Skin epidermis (tissue), 12 donors: Measurements from ENCODE around the gene UBAP2.
A peak's percentile ranks its signal among the peaks of the same experiment; 100 is the strongest.

Experiments
- H3K27ac ChIP-seq, 21 experiments: fragments of 200-600 bp; sonication (generic) in 11 of 21; one replicate each; pipeline ENCODE4 v1.5.0; 2020; ENCODE audit warnings: mild to moderate bottlenecking in 3 of 21, inconsistent platforms in 2 of 21, moderate library complexity in 2 of 21
- H3K4me3 ChIP-seq, 7 experiments: fragments of 200-600 bp; sonication (generic) in 2 of 7; one replicate each; pipeline ENCODE4 v1.5.0; 2020; ENCODE audit warnings: inconsistent platforms in 2 of 7, mild to moderate bottlenecking in 2 of 7, moderate library complexity in 1 of 7

Gene UBAP2

DNA sequence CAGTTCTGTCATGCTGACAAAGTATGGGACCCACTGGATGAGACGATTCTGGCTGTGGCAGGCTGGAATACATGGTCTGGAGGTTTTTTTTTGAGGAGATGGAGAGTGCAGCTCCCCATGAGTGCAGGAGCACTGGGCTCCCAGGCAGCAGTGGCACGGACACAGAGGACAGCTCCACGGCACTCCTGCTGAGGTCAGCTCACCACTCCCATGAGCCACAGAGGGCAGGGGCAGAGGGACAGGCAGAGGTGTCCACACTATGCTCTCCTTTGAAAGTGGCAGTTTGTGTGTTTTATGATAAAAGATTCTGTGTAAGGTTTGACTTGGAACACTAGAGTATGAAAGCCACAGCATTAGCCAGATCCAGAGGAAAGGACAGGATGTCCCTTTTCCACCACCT is 117.4 kb downstream of the UBAP2 start:
- H3K4me3 ChIP-seq: no peak overlapping the region
- H3K27ac ChIP-seq: no peak overlapping the region

DNA sequence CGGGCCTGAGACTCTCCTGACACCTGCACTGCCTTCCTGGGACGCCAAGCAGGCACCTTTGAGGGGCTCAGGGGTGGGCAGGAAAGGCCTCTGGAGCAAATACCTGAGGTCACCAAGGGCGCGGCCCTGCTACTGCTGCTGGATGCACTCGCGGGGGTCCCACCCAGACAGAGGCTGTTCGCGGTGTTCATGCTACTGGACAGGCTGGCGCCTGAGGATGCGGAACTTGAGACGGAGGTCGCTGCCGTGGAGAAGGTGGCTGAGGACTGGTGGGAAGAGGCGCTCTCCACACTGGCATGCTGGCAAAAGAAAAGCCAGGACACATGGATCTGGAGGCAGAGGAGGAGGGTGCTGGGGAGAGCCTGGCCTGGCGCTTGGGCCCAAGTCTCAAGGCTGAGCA is 121.0 kb downstream of the UBAP2 start:
- H3K4me3 ChIP-seq: no peak overlapping the region
- no peak overlapping the region for H3K27ac ChIP-seq

DNA sequence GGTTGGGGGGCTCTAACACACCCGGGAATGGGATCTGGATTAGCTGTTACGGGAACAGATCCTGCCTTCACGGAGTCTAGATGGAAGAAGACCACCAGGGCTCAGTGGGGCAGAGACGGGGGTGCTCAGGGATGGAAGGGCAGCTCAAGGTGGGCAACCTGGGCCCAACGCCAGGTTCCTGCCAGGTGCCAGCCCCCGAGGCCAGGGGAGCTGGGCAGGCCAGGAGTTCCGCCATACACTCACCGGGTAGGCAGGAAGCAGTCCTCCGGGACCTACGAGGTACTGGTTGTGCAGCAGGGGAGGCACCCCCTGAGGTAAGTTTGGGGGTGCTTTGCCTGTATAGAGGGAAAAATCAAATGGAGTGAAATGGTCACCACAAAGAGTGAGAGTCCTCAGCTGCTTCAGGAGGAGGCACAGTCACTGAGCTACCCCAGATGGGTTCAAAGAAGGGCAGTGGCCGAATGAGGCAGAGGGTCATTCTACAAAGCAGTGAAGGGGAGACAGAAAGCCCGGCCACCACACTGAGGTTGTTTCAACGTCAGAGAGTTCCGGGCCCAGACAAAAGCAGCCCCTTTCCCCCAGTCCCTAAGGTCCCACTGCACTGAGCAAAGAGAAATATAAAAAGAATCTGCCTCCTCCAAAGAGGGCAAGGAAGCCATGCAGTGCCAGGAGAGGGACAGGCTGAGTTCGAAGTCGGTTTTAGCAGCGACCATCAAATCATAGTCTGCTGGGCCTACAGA is 121.8 kb downstream of the UBAP2 start:
- H3K27ac ChIP-seq: peak overlapping the region in 1 of 21 experiments; percentile 9
- H3K4me3 ChIP-seq: no peak overlapping the region

- Histone ChIP-seq H3K27ac (peak overlapping the region in 2 of 21 experiments; percentile 13 to 50), H3K4me3 (no peak overlapping the region)
Observed at GRCh38 chr9:33924978-33925797, 123.5 kb downstream of the UBAP2 start.

- Histone ChIP-seq H3K4me3 (no peak overlapping the region), H3K27ac (peak overlapping the region in 1 of 21 experiments; percentile 35)
Observed at GRCh38 chr9:33923998-33924701, 124.5 kb downstream of the UBAP2 start.

GRCh38 chr9:33923079-33923478 is 125.6 kb downstream of the UBAP2 start:
- Histone ChIP-seq H3K27ac (no peak overlapping the region), H3K4me3 (no peak overlapping the region)

DNA sequence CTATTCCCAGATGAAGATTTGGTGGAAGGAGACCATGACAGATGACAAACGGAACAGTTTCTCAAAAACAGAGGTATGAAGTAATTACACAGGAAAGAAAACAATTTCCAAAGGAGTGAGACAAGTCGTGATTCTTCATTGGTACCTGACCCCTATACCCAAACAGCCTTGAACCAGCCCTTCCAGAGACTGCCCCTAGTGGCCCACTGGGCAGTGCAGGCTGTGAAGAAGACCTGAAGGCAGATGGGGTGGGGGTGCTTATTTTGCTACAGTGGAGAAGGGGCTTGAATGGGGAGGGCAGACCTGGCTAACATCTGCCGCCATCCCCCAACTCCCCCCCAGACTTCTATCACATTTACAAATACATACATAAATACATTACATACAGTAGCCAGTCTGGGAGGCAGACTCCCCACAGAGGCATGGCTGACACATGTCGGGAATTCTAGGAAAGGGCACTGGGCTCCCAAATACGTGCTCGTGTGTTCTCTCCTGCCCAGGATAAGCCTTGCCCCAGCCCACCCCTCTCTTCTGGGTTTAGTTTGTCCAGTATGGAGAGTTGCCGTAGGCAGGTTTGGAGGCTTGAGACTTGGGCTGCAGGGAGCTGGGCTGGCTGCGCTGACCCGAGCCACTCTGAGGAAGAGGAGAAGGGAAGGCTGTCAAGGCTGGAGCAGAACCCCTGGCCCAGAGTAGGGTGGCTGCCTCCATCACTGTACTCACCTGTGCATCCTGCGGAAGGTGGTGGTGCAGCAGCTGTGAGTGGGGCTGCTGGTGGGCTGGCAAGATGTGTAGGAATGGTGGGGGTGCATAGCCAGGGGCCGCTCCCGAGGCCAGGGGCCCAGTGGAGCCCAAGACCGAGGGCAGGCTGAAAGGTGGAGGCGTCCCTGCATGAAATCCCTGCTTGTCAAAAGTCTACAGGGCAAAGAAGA is 126.5 kb downstream of the UBAP2 start:
- Histone ChIP-seq H3K4me3 (no peak overlapping the region), H3K27ac (no peak overlapping the region)

GRCh38 chr9:33919276-33919897 is 129.3 kb downstream of the UBAP2 start:
- no peak overlapping the region for H3K4me3 ChIP-seq
- peak overlapping the region in 1 of 21 experiments; percentile 33 for H3K27ac ChIP-seq

DNA sequence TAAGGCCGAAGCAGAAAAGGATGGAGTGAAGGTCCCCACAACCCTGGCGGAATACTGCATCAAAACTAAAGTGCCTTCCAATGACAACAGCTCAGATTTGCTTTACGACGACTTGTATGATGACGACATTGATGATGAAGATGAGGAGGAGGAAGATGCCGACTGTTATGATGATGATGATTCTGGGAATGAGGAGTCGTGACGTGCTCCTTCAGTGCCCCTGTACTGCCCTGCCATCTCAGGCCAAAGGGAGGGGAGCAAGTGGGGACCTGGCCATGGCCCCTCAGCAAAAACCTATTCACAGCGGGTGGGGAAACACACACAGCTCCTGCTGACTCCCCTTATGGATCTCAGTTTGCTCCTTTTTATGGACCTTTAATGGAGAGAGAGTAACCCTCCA is 131.7 kb downstream of the UBAP2 start:
- H3K4me3 ChIP-seq: no peak overlapping the region
- H3K27ac ChIP-seq: no peak overlapping the region

DNA sequence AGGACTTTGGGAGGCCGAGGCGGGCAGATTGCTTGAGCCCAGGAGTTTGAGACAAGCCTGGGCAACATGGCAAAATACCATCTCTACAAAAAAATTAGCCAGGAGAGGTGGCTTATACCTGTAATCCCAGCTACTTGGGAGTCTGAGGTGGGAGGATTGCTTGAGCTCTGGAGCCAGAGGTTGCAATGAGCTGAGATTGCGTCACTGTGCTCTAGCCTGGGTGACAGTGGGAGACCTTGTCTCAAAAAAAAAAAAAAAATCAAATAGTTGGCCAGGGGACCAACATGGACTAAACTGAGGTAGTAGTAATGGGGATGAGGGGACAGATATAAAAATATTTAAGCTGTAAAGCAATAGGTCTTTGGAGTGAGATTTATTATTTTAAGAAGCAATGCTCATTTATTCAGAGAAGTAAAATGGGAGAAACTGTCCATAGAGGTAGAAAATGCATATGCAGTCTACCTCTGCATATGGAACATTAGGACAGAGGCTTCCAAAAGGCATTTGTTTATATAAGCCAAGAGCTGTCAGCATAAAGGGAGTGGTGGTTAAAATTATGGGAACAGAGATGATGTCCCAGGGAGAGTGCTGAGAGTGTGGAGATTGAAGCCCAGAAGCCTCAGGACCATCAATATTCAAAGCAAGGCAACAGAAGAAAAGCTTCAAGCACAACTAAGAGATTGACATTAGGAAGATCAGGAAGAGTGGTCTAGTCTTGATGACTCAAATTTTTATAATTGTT is 133.6 kb downstream of the UBAP2 start:
- Histone ChIP-seq H3K27ac (no peak overlapping the region), H3K4me3 (no peak overlapping the region)

DNA sequence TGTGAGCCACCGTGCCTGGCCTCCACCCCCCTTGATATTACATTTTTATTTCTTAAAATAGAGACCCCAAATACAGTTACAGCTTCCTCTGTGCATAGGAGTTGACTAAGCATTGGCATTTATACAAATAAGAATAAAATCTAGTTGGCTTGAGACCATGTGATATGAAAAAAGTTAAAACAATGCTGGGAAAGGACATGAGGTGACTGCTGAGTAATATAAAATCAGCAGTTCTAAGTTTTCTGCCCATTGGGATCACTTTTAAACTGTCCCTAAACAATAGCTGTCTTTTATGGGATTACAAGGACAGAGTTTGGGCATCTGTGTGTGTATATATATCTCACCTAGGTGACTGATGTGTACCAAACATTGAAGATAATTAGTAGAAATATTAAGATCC is 135.1 kb downstream of the UBAP2 start:
- Histone ChIP-seq H3K27ac (no peak overlapping the region), H3K4me3 (no peak overlapping the region)

DNA sequence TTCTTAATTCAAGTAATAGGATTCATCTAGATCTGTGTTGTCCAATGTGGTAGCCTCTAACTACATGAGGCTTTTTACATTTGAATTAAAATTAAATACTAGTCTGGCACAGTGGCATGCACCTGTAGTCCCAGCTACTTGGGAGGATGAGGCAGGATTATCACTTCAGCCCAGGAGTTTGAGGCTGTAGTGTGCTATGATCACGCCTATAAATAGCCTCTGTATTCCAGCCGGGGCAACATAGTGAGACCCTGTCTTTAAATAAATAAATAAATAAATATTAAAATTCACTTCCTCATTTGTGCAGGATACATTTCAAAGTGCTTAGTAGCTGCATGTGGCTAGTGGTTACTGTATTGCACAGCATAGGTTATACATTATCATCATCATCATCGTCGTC is 139.9 kb downstream of the UBAP2 start:
- no peak overlapping the region for H3K4me3 ChIP-seq
- H3K27ac ChIP-seq: no peak overlapping the region

- H3K27ac ChIP-seq: no peak overlapping the region
- no peak overlapping the region for H3K4me3 ChIP-seq
Observed at GRCh38 chr9:33908114-33908513, 140.6 kb downstream of the UBAP2 start.

DNA sequence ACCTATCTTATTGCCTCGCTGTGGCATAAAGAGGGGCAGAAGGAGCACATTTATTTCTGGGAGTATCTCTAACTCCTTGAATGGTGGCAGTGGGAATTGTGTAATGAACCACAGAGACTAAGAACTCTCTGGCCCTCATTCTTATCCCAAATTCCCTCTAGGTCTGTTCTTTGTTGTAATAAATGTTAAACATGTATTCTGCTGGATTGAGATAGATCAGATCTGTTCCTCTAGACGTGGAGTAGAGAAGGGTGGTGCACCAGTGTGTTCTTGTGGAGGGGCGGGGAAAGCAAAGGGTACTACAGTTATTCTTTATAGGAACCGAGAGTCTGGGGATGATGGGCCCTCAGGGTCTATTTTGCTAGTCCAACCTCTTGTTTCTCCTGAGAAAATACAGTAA is 141.3 kb downstream of the UBAP2 start:
- Histone ChIP-seq H3K4me3 (no peak overlapping the region), H3K27ac (no peak overlapping the region)

DNA sequence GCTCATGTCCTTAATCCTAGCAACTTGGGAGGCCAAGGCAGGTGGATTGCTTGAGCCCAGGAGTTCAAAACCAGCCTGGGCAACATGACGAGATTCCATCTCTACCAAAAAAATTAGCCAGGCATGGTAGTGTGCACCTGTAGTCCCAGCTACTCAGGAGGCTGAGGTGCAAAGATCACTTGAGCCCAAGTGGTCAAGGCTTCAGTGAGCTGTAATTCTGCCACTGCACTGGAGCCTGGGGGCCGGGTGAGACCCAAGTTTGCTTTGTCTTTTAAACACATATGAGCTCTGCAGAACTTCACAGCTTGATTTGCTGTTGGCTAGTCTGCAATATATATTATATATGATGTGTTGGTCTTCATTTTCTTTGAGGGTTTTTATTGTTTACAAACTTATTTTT is 141.9 kb downstream of the UBAP2 start:
- no peak overlapping the region for H3K27ac ChIP-seq

DNA sequence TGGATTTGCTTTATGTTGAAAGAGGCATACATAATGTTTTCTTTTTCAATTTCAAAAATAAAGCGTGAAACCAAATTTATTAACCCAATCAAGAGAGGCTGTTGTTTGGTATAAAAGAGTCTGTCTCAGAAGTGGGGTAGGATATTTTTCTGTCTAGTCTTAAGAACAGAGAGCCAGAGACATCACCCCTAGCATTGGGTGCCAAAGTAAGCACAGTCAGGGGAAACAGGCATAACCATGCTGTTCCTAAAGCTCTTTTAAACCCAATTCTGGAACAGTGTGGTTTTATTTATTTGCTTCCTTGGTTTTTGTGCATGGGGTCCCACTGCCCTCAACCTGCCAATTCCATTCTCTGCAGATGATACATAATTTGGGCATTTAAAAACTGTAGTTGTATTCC is 143.6 kb downstream of the UBAP2 start:
- H3K27ac ChIP-seq: no peak overlapping the region

More for the DNA sequence above, 141.9 kb downstream of the UBAP2 start:
- H3K4me3 ChIP-seq: no peak overlapping the region

GRCh38 chr9:33903157-33903780 is 145.4 kb downstream of the UBAP2 start:
- no peak overlapping the region for H3K27ac ChIP-seq
- no peak overlapping the region for H3K4me3 ChIP-seq

More for the DNA sequence above, 143.6 kb downstream of the UBAP2 start:
- no peak overlapping the region for H3K4me3 ChIP-seq

DNA sequence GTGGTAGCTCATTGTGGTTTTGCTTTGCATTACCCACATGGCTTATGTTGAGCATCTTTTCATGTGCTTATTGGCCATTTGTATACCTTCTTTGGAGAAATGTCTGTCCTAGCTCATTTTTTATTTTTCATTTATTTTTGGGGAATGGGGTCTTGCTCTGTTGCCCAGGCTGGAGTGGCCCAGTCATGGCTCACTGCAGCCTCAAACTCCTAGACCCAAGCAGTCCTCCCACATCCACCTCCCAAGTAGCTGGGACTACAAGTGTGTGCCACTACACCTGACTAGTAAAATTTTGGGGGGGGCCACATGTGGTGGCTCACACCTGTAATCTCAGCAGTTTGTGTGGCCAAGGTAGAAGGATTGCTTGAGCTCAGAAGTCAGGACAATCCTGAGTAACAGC is 154.4 kb downstream of the UBAP2 start:
- no peak overlapping the region for H3K27ac ChIP-seq
- H3K4me3 ChIP-seq: no peak overlapping the region
